GM21529 (cell line): ENCODE results near the gene MYBPC1.
"Not testable (repeated sequence)": the region's sequence is repeated elsewhere in the genome, so short reads cannot be mapped to it uniquely, and the experiment has no call there.

ENCODE experiments used
- ATAC-seq: cut with Tn5 transposase; IDR thresholded peaks from one replicate; pipeline ENCODE4 v1.9.1; 2021; ENCODE audit not compliant: unreplicated experiment

Gene MYBPC1, protein sequence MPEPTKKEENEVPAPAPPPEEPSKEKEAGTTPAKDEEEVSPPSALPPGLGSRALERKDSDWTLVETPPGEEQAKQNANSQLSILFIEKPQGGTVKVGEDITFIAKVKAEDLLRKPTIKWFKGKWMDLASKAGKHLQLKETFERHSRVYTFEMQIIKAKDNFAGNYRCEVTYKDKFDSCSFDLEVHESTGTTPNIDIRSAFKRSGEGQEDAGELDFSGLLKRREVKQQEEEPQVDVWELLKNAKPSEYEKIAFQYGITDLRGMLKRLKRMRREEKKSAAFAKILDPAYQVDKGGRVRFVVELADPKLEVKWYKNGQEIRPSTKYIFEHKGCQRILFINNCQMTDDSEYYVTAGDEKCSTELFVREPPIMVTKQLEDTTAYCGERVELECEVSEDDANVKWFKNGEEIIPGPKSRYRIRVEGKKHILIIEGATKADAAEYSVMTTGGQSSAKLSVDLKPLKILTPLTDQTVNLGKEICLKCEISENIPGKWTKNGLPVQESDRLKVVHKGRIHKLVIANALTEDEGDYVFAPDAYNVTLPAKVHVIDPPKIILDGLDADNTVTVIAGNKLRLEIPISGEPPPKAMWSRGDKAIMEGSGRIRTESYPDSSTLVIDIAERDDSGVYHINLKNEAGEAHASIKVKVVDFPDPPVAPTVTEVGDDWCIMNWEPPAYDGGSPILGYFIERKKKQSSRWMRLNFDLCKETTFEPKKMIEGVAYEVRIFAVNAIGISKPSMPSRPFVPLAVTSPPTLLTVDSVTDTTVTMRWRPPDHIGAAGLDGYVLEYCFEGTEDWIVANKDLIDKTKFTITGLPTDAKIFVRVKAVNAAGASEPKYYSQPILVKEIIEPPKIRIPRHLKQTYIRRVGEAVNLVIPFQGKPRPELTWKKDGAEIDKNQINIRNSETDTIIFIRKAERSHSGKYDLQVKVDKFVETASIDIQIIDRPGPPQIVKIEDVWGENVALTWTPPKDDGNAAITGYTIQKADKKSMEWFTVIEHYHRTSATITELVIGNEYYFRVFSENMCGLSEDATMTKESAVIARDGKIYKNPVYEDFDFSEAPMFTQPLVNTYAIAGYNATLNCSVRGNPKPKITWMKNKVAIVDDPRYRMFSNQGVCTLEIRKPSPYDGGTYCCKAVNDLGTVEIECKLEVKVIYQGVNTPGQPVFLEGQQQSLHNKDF

DNA sequence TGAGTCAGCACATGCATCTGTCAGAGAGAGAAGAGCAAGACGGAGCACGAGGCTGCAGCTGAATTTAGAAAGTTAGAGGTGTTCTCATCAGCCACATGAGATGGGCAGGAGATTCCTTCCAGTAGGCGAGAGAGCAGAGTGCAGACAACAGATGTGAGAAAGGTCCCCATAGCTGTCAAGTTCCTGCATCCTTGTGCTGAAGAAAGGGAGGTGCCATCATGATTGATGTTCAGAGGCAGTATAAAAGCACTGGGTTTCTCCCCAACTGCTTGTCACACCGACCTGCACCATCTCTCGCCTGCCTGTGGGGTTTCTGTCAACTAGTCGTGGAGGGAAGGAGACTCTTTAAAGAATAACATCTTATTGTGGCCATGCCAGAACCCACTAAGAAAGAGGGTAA lies at the start of gene MYBPC1:
Gene MYBPC1 (plus strand): TSS at position 272 of the 400 bp plus-strand sequence. CDS start 100 bp downstream, at position 372.
- no peak for ATAC-seq

DNA sequence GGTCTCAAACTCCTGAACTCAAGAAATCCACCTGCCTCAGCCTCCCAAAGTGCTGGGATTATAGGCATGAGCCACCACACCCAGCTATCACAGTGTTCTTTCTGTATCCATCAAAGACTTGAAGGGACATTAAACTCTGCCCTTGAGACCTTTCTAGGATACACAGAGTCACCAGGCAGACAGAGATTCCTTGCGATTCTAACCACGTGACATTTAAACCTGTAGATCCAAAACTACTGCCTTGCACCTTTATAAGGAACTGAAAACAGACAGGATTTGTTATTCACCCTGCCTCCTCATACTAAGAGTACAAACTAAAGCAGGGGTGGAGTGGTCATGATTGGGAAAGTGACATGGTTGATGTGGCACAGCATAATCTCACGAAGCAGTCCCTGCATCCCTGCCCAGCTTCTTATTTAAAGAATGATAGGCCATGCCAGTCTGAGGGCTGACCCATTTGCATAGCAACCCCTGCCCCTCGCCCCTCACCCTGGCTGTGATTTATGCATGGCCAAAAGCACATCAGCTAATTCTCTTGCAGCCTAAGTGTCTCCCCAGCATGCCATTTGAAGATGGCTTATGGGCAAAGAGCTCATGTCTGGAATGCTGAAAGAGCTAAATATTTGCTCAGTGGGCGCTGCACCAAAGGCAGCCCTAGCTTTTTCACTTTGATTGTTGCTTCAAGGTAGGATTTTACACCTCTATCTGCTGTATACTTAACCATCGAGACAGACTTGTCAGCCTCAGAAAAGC lies 43.2 kb upstream of the MYBPC1 start:
- ATAC-seq: no peak

DNA sequence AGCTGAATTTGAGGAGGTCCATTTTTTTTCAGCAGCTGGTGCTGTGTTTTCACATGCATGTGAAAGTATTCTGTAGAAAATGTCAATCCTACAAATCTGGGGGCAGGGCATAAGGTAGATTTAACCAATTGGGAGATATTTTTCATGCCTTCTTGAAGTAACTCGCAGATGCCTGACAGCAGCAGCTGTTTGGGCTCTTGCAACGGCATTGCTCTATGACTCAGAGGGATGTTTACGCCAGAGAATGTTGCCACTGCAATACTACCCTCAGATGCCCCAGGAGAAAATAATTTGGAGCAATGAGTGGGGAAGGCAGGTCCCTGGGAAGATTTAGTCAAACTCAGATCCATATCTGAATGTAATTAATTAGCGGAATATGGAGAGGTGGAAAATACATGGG lies 42.5 kb upstream of the MYBPC1 start:
- no peak for ATAC-seq

DNA sequence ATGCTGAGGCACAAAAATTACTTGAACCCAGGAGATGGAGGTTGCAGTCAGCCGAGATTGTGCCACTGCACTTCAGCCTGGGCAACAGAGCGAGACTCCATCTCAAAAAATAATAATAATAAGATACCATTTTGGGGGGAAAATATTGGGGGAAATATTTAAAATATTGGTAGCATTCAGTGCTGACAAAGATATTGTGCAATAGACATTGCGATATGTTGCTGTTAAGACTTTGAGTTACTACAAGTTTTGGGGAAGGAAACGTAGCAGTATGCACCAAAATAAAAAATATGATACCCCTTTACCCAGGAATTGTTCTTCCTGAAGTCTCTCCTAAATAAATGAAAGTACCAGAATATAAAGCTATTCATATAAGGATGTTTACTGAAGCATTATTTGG lies 37.7 kb upstream of the MYBPC1 start:
- ATAC-seq: no peak

DNA sequence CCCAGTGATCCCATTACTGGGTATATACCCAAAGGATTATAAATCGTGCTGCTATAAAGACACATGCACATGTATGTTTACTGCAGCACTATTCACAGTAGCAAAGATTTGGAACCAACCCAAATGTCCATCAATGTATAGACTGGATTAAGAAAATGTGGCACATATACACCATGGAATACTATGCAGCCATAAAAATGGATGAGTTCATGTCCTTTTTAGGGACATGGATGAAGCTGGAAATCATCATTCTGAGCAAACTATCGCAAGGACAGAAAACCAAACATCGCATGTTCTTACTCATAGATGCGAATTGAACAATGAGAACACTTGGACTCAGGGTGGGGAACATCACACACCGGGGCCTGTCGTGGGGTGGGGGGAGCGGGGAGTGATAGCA lies 36.0 kb upstream of the MYBPC1 start:
- not testable (repeated sequence) for ATAC-seq

DNA sequence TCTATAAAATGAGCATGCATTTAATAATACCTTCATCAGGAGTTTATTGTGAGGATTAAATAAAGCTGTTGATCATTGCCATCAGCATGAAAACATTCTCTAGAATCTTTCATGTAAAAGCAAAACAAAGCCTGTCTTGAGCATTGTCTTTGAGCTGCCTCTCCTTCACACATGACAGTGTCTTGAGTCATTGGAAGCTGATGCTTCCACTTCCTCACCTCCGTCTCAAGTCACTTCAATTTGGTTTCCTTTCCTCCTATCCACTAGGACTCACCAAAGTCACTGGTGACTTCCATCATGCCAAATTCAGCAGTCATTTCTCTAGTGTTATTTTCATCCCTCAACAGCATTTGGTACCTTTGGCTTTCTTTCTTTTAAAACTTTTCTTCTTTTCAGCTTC lies 31.6 kb upstream of the MYBPC1 start:
- ATAC-seq: no peak

DNA sequence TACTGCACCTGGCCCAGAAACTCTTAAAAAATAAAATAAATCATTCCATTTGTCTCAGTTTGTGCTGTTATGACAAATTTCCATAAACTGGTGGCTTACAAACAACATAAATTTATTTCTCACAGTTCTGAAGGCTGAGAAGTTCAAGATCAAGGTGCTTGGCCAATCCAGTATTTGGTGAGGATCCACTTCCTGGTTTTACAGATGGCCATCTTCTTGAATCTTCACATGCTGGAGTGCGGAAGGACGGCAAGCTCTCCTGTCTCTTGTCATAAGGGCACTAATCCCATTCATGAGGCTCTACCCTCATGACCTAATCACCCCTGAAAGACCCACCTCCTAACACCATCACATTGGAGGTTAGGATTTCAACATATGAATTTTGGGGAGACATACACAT lies 29.9 kb upstream of the MYBPC1 start:
- ATAC-seq: no peak

DNA sequence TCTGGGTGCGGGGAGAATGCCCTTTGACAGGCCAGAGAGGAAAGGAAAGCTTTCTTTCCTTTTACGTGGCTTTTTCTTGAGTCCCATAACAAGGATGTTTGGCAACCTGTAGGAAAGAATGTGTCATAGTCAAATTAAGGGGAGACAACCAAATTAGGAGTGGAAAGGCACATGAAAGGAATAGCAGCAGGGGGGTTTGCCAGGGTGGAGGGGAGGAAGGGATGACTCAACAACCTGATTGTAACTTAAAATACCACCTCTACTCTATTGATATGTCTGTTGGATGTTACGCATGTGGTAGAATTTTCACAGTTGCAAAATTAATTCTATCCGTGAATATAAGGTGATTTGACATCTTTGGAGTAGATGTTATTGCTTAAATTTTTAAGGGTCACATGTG lies 28.5 kb upstream of the MYBPC1 start:
- no peak for ATAC-seq

DNA sequence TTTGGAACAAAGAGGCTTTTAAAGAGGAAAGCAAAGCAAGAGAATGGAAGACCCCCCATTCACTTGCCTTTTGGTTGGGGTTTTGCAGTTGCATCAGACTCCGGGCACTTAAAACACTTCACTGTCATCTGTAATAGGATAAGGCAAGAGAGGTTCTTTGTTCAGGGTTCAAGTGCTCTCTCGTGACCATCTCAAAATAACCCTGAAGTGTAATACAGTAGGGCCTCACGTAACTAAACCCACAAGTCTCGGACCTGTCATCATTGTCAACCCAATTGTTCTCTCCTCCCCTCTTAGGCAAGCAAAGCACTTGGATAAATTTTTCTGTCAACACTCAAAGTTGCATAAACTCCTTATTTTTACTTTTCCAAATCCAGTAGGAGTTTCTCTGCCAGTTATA lies 26.9 kb upstream of the MYBPC1 start:
- ATAC-seq: no peak

DNA sequence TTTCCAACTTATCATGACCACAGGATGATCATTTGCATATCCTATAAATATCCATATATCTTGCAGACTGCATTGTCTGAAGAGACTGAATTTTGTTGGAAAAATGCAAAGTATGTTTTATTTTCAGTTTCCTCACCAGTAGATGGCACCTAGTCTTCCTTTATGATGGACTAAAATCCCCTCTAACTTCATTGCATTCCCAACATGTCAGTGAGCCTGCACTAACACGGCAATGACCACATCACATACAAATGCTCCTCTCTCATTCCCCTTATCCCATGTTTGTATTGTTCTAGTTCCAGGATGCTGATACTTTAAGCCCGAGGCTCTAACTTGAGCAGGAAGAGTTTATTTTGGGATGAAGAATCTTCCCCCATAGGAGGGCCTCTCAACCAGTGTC lies 24.7 kb upstream of the MYBPC1 start:
- ATAC-seq: no peak

DNA sequence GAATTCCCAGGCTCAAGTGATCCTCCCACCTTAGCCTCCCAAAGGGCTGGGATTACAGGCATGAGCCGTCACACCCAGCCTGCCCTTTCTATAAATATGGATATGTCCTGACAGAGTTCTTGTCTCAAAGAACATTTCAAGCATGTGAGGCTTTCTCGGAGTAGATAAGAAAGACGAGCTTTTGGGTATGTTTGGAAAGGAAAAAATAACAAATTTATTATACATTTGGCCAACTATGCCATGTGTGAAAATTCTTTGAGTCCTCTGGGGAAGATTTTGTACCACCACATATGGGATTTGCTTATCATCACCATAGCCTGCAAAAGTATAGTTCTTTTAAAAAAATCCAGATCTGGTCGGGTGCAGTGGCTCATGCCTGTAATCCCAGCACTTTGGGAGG lies 23.7 kb upstream of the MYBPC1 start:
- no peak for ATAC-seq

DNA sequence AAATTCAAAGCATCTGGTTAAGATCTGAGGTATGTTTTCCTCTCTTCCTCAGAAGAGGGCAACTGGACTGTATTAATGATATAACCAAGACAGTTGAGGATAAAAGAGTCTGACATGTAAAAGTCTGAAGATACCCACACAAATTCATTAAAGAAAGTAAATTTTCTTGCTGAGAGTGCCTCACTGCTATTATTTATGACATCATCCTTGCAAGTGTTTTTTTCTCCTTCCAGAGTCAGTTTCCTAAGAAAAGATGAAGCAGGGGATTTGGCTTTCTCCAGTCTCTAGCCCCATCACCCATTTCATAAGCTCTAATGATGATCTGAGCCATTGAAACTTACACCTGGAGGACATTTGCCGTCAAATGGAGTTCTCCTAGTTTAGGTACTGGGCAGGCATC lies 21.0 kb upstream of the MYBPC1 start:
- ATAC-seq: no peak

DNA sequence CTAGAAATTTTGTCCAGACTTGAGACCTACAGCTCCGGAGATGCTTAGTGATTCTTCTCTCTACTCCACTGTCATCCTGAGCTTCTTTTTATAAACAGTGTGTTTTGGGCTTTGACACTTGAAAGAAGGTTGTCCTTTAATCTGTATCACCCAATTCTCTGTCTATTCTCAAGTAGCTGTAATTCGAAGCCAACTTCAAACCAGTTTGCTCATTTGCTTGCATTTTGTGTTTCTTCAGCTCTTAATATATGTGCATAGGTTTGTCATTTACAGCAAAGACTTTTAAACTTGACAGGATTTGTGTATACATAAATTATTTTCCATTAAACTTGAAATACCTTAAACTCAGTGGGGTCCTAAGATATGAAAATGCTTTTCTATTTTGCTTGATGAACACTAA lies 16.4 kb upstream of the MYBPC1 start:
- ATAC-seq: no peak

DNA sequence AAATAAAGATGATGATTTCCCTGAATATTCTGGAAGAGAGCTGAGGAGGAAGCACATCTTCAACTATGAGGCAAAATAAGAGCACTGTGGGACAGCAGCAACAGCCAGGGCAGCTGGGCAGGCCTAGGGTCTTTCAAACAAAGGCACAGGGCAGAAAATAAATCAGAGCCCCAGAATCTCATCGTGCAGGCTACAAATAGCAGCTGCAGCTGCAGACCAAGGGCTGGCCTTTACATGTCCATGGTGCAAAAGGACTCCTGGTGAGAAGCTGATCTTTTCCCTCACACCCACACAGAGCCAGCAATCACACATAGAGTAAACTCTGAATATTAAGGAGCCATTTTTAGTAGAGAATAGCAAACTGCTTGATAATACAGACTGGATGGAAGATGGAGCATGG lies 13.6 kb upstream of the MYBPC1 start:
- no peak for ATAC-seq

DNA sequence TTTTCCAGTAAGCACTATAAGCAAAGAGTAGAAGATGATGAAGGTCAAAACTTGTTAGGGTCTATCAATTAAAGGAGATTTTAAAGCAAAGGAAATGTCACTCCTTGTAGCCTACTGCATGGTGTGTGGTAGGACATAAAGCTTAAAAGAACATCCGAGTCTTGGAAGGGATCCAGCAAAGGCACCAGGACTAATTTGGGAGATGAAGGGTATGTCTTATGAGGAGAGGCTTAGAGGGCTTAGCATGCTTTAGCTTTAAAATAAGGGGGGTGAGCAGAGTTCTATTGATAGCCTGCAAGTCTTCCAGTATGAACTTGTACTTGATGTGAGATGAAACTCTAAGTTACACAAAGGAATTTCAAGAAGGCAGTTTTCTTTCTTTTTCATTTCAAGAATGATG lies 11.8 kb upstream of the MYBPC1 start:
- no peak for ATAC-seq

DNA sequence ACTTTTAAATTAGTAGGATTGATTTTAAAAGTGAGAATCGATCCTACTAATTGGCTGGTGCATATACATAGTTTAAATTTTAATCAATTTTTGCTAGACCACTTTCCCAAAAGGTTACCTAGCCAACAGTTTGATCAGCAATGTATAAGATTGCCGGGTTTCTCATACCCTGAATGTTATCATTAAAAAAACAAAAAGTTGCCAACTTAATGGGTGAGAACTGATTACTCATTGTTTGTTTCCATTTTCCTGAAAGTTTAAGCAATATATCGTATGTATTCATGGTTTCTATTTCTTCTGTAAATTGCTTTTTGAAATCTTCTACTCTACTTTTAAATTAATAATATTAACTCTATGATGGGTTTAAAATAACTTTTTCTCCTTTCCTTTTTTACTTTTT lies 4.4 kb upstream of the MYBPC1 start:
- no peak for ATAC-seq

DNA sequence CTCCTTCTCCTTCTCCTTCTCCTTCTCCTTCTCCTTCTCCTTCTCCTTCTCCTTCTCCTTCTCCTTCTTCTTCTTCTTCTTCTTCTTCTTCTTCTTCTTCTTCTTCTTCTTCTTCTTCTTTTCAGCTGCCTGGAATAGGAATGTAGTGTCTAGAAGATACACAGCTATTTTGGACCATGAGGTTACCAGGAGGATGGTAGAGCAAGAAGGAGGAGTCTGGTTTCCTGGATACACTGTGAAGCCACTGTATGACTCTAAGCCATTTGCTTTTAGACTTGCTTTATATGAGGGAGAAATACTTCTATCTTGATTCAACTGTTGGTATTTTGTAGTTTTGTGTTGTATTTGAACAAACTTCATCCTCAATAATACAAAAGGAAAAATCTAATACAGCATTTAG lies 3.0 kb upstream of the MYBPC1 start:
- no peak for ATAC-seq

DNA sequence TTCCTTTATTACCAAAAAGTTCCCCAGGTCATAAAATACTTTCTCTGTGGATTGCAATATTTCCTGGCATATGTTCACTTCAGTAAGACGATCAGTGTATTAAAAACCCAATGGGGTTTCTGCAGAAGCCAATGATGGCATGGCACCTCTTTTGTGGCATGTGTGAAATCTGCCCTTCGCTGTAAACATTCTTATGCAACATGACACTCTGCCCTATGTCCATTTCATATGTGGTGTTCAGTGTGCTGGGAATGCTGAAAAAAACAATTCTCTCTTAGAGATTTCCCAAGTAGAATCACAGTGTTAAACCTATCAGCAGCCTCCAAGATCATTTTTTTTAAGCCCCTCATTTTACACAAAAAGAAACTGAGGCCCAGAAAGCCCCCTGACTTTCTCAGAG lies 2.3 kb upstream of the MYBPC1 start:
- no peak for ATAC-seq

DNA sequence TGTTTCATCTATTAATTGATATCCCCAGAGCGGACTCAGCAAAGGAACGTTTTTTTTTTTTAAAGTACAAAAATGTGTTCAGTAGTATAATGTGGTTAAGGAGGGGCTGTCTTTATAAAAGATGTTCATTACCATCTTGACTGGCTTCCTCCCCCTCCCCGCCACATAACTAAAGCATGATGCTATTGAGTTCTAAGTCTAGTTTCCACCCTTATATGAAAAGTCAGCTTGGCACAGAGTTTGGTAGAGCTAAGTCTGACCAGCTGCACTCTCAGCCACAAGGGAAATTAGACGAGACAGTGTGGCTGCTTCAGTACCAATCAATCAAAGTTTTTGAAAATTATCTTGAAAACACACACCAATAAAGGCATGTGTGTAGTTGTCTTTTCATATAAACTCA lies 1.9 kb upstream of the MYBPC1 start:
- no peak for ATAC-seq

DNA sequence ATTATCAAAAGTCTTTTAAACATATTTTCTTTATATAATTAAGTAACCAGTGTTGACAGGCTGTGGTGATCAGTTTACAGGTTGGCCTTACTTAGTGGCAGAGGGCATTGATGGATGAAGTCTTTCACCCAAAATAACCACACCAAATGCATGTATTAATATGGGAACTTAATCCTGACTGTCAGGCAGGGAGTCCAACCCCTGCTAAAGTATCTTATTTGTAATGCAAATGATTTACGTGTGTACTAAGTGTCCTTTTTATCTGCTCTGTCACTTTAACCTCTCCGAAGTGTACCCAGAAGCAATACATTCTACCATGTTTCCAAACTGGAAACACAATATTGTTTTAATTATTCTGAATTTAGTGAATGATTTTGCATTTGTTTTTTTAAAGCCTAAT lies 1.4 kb downstream of the MYBPC1 start:
- no peak for ATAC-seq

DNA sequence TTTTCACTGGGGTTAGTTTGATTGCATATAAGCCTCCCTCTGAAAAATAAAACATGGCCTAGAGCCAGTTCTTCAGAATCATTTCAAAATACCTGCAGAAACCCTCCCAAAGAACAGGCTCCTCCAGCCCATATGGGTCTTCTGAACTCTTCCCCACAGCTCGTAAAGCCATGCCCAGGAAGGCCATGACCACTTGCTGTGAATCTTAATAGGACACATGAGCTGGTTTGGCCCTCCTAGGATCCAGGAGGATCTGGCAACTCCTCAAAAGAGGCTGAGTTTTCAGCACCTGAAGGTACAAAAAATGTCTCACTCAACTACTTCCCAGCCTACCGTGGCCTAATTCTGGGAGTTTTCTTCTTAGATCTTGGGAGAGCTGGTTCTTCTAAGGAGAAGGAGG lies 2.4 kb downstream of the MYBPC1 start:
- no peak for ATAC-seq
